Esophagus squamous epithelium (tissue), 4 donors: ENCODE measurements around the gene GABRG3.

Experiments
- CTCF ChIP-seq, 6 experiments: fragments of 450-650 bp in 4 of 6; fragments of 200-600 bp in 2 of 6; sonication (generic) in 2 of 6; IDR thresholded peaks; one replicate each; pipeline ENCODE4 v1.5.1; 2016 to 2019; ENCODE audit warnings: antibody characterized with exemption in 6 of 6, mild to moderate bottlenecking in 4 of 6, moderate library complexity in 4 of 6
- POLR2A ChIP-seq, 4 donors: fragments of 450-650 bp; IDR thresholded peaks; one replicate each; pipeline ENCODE4 v1.6.1; 2017; ENCODE audit warnings: antibody characterized with exemption in 4 of 4, mild to moderate bottlenecking in 4 of 4, moderate library complexity in 3 of 4

- TF ChIP-seq CTCF (IDR thresholded peaks at IDR 0.05), result no peak
- TF ChIP-seq POLR2A (IDR thresholded peaks at IDR 0.05), result no peak
Observed at GRCh38 chr15:27392163-27392562, 421.2 kb downstream of the GABRG3 start.
